HG02981 (cell line): ENCODE data around the gene PIP4K2A.
A peak's percentile ranks its signal among the peaks of the same experiment; 100 is the strongest.

Experiments
- ATAC-seq: cut with Tn5 transposase; IDR thresholded peaks from one replicate; pipeline ENCODE4 v1.9.1; 2021; ENCODE audit warnings: mild to moderate bottlenecking, moderate library complexity; ENCODE audit not compliant: unreplicated experiment

Gene PIP4K2A

GRCh38 chr10:22669163-22669711 lies 45.1 kb downstream of the PIP4K2A start:
- no peak for ATAC-seq

GRCh38 chr10:22667093-22667480 lies 47.3 kb downstream of the PIP4K2A start:
- ATAC-seq, result no peak

- peak; percentile 71 for ATAC-seq
These were observed 47.9 kb downstream of the PIP4K2A start for GRCh38 chr10:22666287-22667092.

GRCh38 chr10:22665329-22665728 lies 49.0 kb downstream of the PIP4K2A start:
- ATAC-seq, result no peak

GRCh38 chr10:22662733-22663330 lies 51.5 kb downstream of the PIP4K2A start:
- ATAC-seq, result no peak

GRCh38 chr10:22659866-22660265 lies 54.5 kb downstream of the PIP4K2A start:
- no peak for ATAC-seq

GRCh38 chr10:22658745-22659410 lies 55.5 kb downstream of the PIP4K2A start:
- ATAC-seq, result no peak

GRCh38 chr10:22657566-22658225 lies 56.7 kb downstream of the PIP4K2A start:
- ATAC-seq, result no peak

GRCh38 chr10:22657024-22657423 lies 57.4 kb downstream of the PIP4K2A start:
- ATAC-seq, result no peak

GRCh38 chr10:22656036-22656435 lies 58.3 kb downstream of the PIP4K2A start:
- ATAC-seq, result no peak

- no peak for ATAC-seq
These were observed 58.9 kb downstream of the PIP4K2A start for GRCh38 chr10:22655312-22655981.

GRCh38 chr10:22652988-22653481 lies 61.3 kb downstream of the PIP4K2A start:
- ATAC-seq, result no peak

GRCh38 chr10:22651276-22651980 lies 63.0 kb downstream of the PIP4K2A start:
- no peak for ATAC-seq

- no peak for ATAC-seq
These were observed 64.4 kb downstream of the PIP4K2A start for GRCh38 chr10:22649994-22650393.

- no peak for ATAC-seq
These were observed 65.0 kb downstream of the PIP4K2A start for GRCh38 chr10:22649390-22649841.

GRCh38 chr10:22648547-22648961 lies 65.8 kb downstream of the PIP4K2A start:
- ATAC-seq, result peak; percentile 41

- ATAC-seq, result no peak
These were observed 67.1 kb downstream of the PIP4K2A start for GRCh38 chr10:22647244-22647643.

GRCh38 chr10:22646388-22646853 lies 68.0 kb downstream of the PIP4K2A start:
- ATAC-seq, result peak; percentile 64

GRCh38 chr10:22644222-22644621 lies 70.2 kb downstream of the PIP4K2A start:
- no peak for ATAC-seq
